Testis (tissue), 2 donors: ENCODE data around the gene UCK1.

Experiments used
- CTCF ChIP-seq, 3 experiments: fragments of 450-650 bp in 2 of 3; fragments of 200-600 bp in 1 of 3; sonication (generic) in 1 of 3; IDR thresholded peaks; one replicate each; pipeline ENCODE4 v1.5.1; 2016 to 2019; ENCODE audit warnings: antibody characterized with exemption in 3 of 3, mild to moderate bottlenecking in 2 of 3, moderate library complexity in 1 of 3
- POLR2A ChIP-seq: fragments of 450-650 bp; IDR thresholded peaks from one replicate; pipeline ENCODE4 v1.6.1; 2017; ENCODE audit warnings: antibody characterized with exemption, mild to moderate bottlenecking, moderate library complexity

- TF ChIP-seq CTCF (IDR thresholded peaks at IDR 0.05), result no peak
- TF ChIP-seq POLR2A, result no peak
Observed at GRCh38 chr9:131518553-131518952, 12.5 kb downstream of the UCK1 start.
